Smooth muscle cell of the brain vasculature (primary cell): ENCODE data around the gene PRRC2C.
"Not testable (repeated sequence)": the region's sequence is repeated elsewhere in the genome, so short reads cannot be mapped to it uniquely, and the experiment has no call there.

Experiments used
- DNase-seq: peaks from one replicate; pipeline ENCODE4 v3.0.0-alpha.2; 2012; ENCODE audit warnings: low read depth, low spot score

The PRRC2C gene

DNA sequence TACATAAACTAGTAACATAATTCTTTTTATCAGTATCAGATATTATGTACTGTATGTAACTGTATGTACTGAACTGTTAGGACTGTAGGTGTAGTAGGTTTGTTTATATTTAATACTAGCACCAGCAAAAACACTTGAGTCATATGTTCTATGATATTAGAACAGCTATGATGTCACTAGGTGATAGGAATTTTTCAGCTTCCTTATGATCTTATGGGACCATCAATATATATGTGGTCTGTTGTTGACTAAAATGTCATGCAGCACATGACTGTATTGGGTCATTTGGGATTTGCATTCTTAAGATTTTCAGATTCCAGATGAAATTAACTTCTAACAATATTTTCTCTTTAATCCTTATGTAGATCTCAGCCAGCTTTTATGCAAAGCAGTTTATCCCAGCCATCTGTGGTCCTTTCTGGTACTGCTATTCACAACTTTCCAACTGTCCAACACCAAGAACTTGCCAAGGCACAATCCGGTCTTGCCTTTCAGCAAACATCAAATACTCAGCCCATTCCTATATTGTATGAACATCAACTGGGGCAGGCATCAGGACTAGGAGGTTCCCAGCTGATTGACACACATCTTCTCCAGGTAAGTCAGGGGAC lies 98.4 kb downstream of the PRRC2C start:
- no peak for DNase-seq

DNA sequence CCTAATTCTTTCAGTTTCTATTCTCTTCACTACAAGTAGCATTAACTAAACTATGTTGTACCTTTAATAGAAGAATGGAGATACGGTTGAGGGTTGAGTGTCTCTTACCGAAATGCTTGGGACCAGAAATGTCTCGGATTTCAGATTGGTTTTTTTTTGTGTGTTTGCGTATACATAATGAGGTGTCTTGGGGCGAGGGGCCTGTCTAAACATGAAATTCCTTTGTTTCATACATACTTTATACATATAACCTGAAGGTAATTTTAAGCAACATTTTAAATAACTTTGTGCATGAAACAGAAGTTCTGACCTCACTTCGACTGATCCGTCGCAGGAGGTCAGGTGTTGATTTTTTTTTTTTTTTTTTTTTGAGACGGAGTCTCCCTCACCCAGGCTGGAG lies 100.4 kb downstream of the PRRC2C start:
- DNase-seq: no peak

DNA sequence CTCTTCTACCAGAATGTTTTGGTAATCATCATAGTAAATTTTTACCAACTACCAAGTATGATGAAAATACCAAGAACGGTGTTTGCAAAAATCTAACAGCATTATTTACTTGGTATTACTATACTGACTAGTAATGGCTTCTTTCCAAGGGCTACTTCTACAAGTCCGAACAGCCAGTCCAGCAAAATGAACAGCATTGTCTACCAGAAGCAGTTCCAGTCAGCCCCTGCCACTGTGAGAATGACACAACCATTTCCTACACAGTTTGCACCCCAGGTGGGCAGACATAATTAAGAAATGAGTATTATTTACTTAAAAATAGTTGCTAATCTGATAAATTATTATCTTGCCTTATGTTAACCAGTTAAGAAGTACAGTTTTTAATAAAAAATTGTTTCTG lies 102.9 kb downstream of the PRRC2C start:
- no peak for DNase-seq

DNA sequence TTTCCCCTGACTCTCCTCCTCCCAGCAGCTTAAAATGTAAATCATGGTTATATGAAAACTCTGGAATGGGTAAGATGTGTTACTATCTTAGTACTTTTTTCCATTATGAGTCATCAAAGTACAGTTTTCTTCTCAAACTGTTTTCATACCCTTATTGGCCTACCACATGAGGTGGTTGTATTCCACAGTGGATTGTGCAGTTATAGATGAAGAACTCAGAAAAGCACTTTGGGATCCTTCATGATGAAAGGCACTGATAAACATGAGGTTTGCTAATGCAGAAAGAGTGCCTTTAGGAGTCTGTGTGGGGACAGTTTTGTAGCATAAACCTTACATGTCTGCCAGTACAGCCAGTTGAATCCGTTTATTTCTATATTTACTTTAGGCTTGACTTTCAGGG lies 104.7 kb downstream of the PRRC2C start:
- DNase-seq: no peak

DNA sequence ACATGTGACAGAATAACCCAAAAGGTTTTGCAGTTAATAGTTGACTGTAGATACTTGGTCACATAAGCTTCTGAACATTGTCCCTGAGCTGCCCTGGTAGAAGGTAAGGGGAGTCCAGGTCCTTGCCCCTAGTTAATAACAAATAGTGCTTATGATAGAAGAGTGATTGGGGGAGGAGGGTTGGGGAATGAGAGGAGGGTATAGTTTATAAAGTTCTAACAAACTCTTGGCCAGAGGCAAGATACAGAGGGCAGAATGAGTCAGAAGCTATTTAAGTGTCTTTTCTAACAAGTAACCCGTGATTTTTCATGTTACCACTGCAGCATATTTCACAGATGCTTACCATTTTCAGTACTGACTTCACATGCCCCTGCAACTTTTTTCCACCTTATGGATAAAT lies 110.0 kb downstream of the PRRC2C start:
- DNase-seq: no peak

DNA sequence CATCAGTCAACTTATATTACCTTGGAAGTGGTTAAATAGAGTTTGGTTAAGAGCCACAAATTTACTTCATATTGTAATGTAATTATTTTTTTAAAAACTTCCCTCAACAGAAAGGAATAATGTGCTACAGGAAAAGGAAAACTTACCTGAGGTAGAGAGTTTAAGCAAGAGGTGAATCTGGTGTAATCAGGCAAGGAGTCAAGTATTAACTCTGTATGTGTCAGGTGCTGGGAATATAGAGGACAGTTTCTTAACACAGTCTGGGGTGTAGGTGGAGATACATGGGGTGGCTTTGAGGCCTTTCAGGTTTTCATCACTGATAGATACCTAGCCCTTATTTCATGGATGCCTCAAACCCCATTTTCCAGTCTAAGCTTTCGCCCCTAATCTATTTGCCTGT lies 110.8 kb downstream of the PRRC2C start:
- DNase-seq: no peak

DNA sequence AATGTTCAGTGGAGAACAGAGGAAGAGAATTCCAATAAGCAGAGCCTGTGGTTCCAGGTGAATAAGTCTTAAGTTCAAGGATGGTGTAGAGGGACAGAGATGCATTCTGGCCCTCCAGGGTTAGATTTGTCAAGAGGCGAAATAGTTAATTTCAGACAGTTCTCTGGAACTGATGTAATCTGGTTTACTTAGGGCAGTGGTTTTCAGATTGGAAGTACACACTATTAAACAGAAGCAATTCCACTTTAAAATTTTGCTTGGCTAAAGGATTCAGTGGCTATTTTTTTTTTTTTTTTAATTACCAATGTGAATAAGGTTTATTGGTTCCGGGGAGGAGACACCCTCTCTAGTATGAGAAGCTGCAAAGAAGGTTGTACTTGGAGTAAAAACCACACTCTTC lies 111.4 kb downstream of the PRRC2C start:
- DNase-seq: no peak

DNA sequence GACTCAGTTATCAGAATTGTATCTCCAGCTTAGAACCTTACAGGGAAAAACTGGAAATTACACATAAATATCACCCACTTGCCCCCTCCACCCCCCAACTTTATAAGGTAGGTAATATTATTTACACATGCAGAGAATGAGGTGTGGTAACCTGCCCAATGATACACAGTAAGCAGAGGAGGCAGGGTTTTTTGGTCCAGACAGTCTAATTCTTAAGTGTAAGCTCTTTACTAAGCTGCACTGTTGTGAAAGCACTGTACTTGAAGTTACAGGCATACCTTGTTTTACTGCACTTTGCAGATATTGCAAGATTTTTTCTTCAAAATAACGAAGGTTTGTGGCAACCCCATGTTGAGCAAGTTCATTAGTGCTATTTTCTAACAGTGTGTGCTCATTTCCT lies 111.9 kb downstream of the PRRC2C start:
- no peak for DNase-seq

DNA sequence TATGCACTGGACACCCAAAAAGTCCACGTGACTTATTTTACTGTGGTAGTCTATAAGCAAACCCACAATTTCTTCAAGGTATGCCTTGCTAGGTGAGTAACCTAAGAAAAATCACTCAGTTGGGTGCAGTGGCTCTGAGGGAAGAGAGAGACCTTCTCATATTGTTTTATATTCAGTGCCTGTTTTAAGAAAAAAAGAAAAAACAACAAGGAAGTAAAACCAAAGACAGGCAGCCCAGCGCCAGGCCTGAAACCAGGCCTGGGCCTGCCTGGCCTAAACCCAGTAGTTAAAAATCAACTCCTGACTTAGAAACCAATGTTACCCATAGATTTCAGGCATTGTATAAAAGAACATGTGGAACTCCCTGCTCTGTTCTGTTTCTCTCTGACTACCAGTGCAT lies 115.0 kb downstream of the PRRC2C start:
- DNase-seq: not testable (repeated sequence)

DNA sequence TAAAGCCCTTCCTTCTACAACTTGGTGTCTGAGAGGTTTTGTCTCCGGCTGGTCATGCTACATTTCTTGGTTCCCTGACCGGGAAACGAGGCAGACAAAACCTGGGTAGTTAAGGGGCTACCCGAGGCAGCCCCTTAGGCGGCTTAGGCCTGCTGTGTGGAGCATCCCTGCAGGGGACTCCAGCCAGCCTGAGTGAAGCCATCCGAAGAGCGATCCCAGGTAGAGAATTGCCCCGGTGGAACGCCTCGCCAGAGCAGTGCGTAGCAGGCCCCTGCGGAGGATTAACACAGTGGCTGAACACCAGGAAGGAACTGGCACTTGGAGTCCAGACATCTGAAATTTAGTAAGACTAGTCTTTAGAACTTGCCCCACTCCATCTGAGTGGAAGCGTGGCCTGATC lies 115.5 kb downstream of the PRRC2C start:
- no peak for DNase-seq

DNA sequence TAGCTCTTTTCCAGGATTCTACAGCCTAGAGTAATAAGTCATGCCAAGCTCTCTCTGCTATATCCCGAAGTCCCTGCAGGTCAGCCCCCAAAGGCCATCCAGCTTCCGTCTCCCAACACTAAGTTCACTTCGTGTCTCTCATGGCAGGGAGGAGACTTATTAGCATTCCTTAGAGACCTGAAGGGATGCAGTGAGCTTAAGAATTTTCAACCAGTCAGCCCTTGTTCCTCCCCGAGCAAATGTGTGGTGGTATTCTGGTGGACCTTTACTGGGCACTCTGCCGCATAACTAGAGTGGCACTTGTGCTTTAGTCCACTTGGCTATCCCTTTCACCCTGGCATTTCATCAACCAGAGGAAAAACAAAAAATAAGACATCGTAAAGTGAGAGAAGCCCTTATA lies 117.7 kb downstream of the PRRC2C start:
- DNase-seq: not testable (repeated sequence)

DNA sequence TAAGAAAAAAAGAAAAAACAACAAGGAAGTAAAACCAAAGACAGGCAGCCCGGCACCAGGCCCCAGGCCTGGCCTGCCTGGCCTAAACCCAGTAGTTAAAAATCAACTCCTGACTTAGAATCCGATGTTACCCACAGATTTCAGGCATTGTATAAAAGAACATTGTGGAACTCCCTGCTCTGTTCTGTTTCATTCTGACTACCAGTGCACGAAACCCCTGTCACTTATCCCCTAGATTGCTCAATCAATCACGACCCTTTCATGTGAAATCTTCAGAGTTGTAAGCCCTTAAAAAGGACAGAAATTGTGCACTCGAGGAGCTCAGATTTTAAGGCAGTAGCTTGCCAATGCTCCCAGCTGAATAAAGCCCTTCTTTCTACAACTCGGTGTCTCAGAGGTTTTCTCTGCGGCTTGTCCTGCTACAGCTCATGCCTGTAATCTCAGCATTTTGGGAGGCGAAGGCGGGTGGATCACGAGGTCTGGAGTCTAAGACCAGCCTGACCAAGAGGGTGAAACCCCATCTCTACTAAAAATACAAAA lies 121.1 kb downstream of the PRRC2C start:
- no peak for DNase-seq

DNA sequence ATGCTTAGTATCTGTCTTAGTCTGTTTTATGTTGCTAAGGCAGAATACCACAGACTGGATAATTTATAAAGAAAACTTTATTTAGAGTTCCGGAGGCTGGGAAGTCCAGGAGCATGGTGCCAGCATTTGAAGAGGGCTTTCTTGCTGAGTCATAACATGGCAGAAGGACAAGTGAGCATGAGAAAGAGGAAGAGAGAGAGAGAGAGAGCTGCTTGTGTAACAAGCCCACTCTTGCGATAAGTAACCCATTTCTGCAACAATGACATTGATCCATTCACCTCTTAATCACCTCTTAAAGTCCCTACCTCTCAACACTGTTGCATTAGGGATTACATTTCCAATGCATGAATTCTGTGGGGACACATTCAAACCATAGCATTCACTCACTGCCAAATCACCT lies 125.1 kb downstream of the PRRC2C start:
- no peak for DNase-seq

DNA sequence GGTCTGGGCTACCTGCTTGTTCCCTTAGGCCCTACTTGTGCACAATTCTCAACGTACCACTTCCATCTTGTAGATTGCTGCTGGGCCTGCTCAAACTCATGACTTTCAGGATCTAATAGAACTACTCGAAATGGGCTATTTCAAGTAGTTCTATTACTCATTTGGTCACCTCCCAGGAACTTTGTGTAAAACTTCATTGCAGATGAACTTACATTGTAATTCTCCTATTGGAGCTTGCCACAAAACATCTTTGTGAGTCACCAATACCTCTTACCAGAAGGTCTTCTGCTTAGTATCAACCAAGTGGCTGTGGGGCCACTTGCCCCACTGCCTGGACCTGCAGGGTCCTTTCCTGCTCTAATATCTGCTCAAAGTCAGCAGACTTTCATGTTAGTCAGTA lies 126.0 kb downstream of the PRRC2C start:
- no peak for DNase-seq

DNA sequence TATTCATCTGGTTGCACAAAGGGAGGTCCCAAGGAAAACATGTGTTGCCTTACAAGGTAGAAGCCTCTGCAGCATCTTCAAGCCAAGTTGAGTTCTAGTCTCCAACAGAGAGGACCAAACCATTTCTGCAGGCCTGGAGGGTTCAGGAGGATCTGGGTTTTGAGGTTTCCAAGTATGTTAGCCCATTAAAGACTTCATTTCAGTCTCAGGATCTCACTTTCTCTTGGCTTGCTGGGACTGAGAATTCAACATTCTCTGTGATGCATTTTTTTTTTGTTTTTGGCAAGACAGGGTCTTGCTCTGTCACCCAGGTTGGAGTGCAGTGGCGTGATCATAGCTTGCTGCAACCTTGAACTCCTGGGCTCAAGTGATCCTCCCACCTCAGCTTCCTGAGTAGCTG lies 128.0 kb downstream of the PRRC2C start:
- no peak for DNase-seq

DNA sequence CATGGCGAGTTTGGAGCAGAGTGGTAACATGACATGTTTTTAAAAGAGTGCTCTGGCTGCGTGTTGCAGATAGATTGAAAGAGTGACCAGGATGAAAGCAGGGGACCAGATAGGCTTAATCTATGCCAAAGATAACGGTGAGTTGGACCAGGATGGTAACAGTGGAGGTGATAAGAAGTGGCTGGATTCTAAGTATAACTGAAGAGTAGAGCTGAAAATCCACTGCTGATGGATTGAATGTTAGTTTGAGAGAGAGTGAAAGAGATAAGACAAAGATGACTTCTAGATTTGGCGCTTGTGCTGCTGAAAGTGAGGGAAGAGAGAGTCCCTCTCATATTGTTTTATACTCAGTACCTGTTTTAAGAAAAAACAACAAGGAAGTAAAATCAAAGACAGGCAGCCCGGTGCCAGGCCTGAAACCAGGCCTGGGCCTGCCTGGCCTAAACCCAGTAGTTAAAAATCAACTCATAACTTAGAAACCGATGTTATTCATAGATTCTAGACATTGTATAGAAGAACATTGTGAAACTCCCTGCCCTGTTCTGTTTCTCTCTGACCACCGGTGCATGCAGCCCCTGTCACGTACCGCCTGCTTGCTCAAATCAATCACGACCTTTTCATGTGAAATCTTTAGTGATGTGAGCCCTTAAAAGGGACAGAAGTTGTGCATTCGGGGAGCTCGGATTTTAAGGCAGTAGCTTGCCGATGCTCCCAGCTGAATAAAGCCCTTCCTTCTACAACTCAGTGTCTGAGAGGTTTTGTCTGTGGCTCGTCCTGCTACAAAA lies 130.0 kb downstream of the PRRC2C start:
- DNase-seq: not testable (repeated sequence)

DNA sequence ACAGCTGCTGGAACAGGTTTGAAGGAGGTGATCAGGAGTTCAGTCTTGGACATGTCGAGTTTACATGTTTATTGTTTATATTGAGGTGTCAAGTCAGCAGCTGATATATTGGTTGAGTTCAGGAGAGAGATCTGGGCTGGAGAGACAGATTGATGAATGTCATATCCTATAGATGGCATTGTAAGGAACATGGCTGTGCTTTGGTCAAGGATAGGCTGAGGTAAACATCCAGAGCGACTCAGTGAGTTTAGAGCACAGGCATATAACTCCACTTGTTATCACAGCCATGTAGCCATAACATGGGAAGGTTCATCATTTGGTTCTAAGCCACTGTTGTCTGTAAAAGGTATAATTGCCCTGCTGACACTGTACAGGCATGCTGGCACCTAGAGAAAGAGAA lies 131.3 kb downstream of the PRRC2C start:
- DNase-seq: no peak

DNA sequence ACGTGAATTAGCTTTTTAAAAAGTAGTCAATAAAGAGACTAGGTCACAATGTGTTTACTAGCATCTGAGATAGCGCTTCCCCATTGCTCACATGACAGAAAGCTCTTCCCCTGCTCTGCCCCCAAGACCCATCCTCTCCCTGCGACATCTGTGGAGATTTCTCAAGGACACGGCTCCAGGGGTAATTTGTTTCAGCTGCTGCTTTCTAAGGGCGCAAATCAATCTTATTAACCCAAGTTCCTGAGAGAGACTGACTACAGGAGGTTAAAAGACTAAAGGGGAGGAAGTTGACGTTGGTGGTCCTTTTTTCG lies 136.8 kb downstream of the PRRC2C start, which contains the start of gene MYOCOS:
TSS of gene MYOCOS (plus strand) at position 92 of the 311 bp plus-strand sequence. CDS start 1,641 bp downstream, outside the sequence.
- no peak for DNase-seq

DNA sequence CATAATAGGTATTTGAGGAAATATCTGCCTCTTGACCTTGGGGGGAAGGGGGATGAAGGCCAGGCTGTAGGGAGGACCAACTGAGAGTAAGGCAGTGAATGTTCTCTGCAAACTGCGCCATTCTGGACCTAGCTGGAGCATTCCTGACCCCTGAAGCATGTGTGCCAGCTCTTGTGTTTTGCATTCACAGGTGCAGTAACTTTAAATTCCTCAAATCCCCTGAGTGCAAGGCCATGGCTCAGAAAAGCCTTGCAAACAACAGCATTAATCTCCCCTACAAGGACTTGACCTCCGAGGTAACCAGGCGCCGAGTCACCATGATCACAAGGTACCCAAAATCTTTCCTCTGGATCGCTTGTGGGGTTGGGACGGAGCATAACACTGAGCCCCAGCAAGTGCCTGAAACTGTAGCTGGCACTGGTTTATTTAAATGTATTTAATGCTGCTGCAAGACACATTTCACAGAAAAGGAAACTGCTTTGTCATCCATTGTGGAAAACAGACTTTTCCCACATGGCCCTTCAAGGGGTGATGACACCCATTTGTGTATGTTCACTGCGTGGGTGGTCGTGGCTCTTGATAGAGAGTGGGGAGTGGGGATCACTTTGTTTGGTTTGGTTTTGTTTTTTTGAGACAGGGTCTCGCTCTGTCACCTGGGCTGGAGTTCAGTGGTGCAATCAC lies 138.5 kb downstream of the PRRC2C start:
- DNase-seq: no peak

DNA sequence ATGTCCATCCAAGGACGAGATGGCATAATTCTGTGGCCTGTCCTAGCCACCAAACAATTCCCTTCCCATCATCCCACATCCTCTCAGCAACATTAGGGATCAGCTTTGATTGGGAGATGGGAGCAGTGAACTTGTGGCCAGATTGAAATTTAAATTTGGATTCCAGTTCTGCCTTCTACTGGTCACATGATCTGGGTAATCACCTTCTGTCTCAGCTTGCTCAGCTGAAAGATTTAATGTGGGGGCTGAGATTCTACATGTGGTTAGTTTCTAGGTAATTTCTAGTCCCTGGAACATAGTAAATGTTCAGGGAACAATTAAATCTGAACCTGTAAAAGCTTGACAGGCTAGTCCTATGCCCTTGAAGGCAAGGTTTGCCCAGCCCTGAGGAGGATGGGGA lies 139.9 kb downstream of the PRRC2C start:
- no peak for DNase-seq

DNA sequence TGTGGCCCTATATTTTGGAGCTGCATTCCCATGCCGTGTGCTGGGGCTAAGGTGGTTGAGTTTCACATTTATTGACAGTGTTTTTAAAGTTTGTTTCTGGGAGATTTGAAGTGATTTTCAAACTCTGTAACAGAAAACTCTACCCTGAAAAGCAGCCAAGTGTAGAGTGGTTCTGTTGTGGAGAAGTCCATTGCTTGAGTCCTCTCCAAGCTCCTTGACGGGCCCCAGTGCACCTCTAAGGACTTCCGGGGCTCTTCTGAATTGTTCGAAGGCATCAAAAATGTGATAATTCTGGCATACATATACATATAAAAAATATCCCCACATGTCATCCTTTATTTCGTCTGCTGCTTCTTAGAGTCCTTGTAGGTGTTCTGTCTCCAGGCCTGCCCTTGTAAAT lies 141.7 kb downstream of the PRRC2C start:
- no peak for DNase-seq

DNA sequence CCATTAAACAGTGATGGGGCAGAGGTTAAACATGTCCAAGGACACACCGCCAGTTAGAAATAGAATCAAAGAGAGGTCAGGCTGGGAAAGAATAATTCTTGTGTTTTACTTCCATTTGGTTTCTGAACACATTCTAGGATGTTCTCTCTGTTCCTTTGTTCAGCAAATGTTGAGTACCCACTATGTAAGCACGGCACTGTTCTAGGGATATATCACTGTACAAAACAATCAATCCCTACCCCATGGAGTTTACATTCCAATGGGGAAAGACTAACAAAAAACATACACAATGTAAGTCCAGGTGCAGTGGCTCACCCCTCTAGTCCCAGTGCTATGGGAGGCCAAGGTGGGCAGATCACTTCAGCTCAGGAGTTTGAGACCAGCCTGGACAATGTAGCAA lies 142.9 kb downstream of the PRRC2C start:
- no peak for DNase-seq

DNA sequence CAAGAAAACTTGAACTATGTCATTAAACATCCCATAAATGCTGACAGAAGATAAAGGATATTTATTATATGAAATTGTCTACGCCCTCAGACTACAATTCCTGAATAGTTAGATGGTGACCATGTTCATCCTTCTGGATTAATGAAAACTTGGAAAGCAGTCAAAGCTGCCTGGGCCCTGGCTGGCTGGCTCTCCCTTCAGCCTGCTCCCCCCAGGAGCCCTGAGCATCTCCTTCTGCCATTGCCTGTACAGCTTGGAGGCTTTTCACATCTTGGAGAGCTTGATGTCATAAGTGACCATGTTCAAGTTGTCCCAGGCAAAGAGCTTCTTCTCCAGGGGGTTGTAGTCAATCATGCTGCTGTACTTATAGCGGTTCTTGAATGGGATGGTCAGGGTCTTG lies 150.3 kb downstream of the PRRC2C start:
- DNase-seq: no peak
